IMR-90 (cell line): Measurements from ENCODE around the gene CCNYL1.

Source experiments
- BHLHE40 ChIP-seq: fragments of 150-350 bp; IDR thresholded peaks from 2 replicates; pipeline ENCODE4 v1.6.1; 2016; ENCODE audit warnings: mild to moderate bottlenecking, low read depth, low read length
- CTCF ChIP-seq: conservative IDR thresholded peaks from 2 replicates; pipeline ENCODE4 v1.5.1; 2012; ENCODE audit warnings: mild to moderate bottlenecking, low read depth, low read length, improper control_type of control experiment
- FOS ChIP-seq: fragments of 150-350 bp; IDR thresholded peaks from 2 replicates; pipeline ENCODE4 v1.6.1; 2016; ENCODE audit warnings: low read depth, low read length
- MAFK ChIP-seq: IDR thresholded peaks from 2 replicates; pipeline ENCODE4 v1.6.1; 2012; ENCODE audit warnings: low read depth, low read length, improper control_type of control experiment
- POLR2A ChIP-seq: IDR thresholded peaks from 2 replicates; pipeline ENCODE4 v1.6.1; 2012; ENCODE audit warnings: mild to moderate bottlenecking, low read depth, low read length
- RFX5 ChIP-seq: IDR thresholded peaks from 2 replicates; pipeline ENCODE4 v1.8.0; 2012; ENCODE audit warnings: low read depth, mild to moderate bottlenecking, low read length, moderate library complexity
- SMC3 ChIP-seq: fragments of 150-350 bp; IDR thresholded peaks from 2 replicates; pipeline ENCODE4 v1.6.1; 2016; ENCODE audit warnings: low read depth, mild to moderate bottlenecking, antibody characterized with exemption, low read length, moderate library complexity

GRCh38 chr2:207790898-207791297, 79.5 kb downstream of the CCNYL1 start:
- TF ChIP-seq POLR2A (no peak), BHLHE40 (no peak), FOS (no peak), CTCF (no peak), RFX5 (no peak), SMC3 (no peak), MAFK (no peak)
